Measurements from ENCODE around the gene AFF3.

- TF ChIP-seq, protein P1, sequence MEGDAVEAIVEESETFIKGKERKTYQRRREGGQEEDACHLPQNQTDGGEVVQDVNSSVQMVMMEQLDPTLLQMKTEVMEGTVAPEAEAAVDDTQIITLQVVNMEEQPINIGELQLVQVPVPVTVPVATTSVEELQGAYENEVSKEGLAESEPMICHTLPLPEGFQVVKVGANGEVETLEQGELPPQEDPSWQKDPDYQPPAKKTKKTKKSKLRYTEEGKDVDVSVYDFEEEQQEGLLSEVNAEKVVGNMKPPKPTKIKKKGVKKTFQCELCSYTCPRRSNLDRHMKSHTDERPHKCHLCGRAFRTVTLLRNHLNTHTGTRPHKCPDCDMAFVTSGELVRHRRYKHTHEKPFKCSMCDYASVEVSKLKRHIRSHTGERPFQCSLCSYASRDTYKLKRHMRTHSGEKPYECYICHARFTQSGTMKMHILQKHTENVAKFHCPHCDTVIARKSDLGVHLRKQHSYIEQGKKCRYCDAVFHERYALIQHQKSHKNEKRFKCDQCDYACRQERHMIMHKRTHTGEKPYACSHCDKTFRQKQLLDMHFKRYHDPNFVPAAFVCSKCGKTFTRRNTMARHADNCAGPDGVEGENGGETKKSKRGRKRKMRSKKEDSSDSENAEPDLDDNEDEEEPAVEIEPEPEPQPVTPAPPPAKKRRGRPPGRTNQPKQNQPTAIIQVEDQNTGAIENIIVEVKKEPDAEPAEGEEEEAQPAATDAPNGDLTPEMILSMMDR (IDR thresholded peaks at IDR 0.05; ENCODE audit: extremely low read depth in 1 of 2, insufficient read depth in 1 of 2, low read depth in 1 of 2, low read length in 2 of 2), result no peak
- no peak for TF ChIP-seq GATA2 (IDR thresholded peaks at IDR 0.05; ENCODE audit: insufficient read depth, insufficient read length, low read depth, low read length)
- no peak for TF ChIP-seq POLR2AphosphoS5 (IDR thresholded peaks at IDR 0.05; ENCODE audit: insufficient read depth, low read depth, low read length)
- no peak for TF ChIP-seq POLR2A (IDR thresholded peaks at IDR 0.05; ENCODE audit: low read depth, low read length)
- TF ChIP-seq MYC (IDR thresholded peaks at IDR 0.05; ENCODE audit: low read depth, low read length), result no peak
Observed at GRCh38 chr2:99857372-99857771, 285.0 kb downstream of the AFF3 start.
